HG03097 (cell line): ENCODE results near the gene DDAH1.

Experiments used
- ATAC-seq: cut with Tn5 transposase; IDR thresholded peaks from one replicate; pipeline ENCODE4 v1.9.1; 2021; ENCODE audit not compliant: unreplicated experiment, low FRiP score

DDAH1 gene

DNA sequence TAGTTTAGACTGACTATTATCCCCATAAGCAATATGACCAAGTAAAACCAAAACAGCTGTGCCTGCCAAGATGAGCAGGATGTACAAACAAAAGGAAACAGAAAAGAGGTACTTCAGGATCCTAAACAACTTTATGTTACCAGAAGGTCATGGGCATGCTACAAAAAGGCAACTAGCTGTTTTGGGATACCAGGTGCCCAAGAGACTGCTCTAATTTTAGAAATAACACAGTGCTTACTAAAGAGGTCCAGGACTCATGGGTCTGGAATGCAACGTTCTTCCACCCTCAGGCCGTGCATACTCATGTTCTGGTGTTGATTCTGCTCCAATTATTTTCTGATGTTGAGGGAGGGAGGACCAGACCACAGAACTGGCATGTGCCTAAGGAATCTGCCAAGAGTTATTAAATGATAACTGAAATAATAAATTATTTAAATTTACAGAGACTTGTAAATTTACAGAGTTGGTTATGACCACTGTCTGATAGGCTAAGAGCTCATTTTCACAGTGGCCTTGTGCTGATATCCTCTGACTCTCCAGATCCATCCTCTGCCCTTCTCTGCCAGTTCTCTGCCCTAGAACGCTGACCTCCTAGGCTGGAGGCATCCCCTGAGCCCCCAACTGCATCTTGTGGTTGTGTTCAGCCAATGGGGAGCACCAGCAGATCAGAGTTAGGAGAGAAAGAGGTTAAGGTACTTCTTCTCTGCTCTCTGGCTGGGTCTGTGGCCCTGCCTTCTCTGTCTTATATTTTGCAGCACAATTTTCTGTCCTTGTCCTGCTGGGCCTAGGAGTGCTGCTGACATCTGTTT, 150.9 kb downstream of the DDAH1 start:
- ATAC-seq, result no peak

DNA sequence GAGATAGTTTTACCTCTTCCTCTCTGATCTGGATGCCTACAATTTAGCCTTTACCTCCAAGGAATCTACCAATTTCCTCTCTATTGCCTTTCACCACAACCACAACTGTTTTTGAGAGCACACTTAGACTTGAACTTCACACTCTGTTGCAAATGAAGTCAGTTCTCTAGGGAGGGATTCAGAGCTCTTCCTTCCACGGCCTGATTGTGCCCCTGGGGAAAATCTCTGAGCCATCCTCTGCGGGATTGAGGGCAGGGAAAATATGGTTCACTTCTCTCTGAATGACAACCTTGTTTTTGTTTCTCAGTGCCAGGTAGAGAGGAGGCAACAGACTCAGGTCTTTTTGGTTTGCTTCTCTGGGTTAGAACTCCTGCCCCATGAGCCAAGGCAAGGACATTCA, 153.1 kb downstream of the DDAH1 start:
- ATAC-seq, result no peak

DNA sequence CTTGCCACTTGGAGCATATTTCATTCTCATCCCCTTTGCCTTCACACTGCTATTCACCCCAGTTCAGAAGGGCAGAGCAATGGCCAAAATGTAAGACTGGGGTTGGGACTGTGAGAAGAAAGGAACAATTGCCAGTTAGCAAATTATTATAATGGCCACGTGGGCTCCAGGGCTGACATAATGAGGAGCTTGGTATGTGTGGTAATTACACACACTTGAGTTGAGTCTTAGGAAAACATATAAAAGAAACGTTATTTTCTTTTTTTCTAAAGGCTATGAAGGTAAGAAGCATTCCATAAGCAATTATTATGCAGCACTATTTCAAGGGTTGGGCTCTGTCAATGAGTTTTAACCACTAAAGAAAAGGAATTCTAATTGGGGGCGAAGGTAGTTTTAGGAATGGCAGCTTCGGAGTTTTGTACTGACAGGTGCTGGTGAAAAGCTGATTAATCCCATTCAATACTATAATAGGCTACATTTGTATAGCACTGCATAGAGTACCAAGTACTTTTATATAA, 156.1 kb downstream of the DDAH1 start:
- no peak for ATAC-seq

DNA sequence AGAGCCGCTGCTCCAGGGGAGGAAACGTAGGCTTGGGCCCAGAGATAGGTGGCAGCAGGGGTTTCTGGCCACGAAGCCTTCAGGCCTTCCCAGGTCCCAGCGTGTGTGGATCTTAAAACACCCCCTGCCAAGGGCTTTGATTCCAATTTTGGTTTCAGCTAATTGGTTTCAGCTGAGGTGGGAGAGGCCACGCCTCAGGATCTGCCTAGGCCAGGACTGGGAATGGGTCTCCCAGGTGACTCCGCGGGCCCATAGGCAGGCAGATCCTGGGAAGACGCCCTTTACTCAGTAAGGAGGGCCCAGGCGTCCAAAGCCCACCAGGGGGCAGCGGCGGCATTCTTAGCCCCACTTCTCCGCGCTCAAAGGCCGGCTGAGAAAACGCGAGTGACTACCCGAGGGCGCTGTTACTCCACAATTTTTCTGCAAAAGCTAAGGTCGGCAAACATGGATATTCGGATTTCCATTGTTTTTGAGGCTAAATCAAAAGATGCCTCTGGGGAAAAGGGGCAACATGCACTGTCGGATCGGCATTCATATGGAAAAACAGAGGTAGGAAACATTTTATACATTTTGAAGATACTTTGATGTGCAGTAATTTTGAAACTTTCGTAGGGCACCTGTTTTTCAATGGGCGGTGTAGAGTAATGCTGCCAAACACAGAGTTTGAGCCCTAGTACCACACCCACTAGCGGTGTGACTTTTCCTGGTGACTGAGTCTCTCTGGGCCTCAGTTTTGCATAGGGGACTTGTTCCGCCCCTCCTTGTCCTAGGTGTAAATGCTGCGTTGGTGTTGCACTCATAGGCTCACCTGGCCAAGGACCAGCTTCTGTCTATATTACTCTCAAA, 156.7 kb downstream of the DDAH1 start:
- ATAC-seq, result peak; percentile 80

DNA sequence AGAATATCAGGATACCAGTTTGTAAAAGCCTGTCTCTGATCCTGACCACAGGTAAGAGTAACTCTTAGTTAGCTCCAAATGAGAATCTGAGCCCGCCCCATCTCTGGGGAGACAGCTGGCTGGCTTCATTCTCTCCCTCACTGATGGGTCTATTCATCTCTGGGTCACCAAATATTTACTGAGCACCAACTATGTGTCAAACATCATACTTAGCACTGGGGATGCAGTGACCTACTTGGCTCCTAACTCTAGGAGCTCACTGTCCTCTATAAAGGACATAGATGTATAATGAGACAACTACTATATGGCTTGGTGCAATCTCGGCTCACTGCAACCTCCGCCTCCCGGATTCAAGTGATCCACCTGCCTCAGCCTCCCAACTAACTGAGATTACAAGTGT, 158.7 kb downstream of the DDAH1 start:
- ATAC-seq, result no peak

DNA sequence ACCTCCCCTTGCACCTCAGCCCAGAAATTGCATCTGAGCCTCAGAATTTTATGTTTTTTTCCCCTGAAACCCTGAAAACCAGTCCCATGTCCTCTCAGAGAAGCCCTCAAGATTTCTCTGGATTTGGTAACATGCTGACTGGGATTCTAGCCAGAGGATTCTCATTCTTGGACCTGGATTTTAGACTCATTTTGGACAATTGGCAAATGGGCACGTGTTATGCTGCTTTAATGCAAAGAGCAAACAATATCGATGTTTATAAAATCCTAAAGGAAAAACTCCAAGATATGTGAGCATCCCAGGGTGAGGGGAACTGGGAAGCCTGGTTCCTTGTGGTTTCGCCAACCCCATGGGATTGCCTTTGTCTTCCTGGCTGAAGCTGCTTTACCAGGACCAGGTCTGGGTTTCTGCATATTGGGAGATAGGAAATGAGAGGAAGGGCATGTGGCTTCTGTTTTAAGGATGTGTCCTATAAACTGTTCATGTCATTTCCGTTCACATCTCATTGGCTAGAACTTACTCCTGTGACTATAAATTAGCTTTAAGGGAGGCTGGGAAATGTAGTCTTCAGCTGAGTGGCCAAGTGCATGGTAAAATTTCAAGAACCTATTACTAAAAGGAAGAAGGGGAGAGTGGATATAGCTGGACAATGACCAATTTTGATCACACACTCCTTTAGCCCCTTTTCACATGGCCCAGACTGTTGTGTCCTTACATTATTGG, 161.4 kb downstream of the DDAH1 start:
- no peak for ATAC-seq

DNA sequence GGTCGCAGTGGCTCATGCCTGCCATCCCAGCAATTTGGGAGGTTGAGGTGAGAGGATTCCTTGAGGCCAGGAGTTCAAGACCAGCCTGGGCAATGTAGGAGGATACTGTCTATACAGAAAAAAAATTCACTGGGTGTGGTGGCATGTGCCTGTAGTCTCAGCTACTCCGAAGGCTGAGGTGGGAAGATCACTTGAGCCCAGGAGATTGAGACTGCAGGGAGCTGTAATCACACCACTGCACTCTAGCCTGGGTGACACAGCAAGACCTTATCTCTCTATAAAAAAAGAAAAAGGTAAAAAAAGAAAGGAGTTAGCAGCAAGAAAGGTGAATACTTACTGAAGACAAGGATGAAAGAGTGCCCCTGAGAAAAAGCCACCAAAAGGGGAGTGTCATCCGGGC, 164.8 kb downstream of the DDAH1 start:
- no peak for ATAC-seq

DNA sequence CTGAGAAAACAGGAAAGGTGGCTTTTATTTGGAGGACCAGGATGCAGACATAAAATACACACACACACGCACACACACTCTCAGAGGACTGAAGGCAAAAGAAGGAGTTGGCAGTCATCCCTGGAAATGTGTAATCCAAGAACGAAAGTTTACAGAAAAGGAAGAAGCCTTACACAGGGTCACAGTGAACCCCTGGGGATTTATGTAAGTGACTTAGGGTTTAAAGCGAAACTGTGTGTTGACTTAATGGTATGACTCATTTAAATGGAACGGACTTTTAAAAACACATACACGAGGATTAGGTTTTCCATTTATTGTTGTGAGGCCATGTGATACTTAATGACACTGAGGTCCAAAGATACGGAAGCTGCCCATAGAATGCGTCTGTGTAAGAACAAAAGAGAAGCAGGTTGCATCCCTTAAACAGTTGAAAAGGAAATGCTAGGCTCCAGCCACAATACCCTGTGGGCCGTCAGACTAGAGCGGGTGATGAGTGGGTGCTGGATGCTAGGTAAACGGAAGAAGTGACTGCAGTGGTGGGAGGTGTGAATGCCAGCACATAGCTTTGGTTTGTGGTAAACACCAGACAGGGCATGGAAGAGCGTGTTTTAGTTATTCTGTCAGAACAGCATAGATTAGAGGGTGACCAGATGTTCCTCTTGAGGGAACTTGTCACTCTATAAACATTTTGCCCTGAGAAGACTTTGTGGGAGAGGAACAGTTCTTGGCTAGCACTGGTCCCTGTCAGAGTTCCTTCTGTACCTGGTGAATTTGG, 166.9 kb downstream of the DDAH1 start:
- peak; percentile 93 for ATAC-seq

DNA sequence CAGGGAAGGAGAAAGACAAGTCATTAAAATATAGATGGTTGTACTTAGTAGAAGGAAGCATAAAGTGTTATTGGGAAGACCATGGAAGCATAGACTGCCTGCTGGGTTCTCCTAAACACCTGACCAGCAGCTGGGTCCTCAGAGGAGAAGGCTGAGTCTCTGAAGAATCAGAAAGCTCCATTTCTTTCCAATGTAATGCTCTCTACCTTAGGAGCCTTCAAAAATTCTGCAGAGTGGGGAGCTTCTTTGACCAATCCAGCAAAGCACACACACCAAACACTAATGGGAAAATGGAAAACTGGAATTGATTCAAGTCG, 167.5 kb downstream of the DDAH1 start:
- no peak for ATAC-seq

DNA sequence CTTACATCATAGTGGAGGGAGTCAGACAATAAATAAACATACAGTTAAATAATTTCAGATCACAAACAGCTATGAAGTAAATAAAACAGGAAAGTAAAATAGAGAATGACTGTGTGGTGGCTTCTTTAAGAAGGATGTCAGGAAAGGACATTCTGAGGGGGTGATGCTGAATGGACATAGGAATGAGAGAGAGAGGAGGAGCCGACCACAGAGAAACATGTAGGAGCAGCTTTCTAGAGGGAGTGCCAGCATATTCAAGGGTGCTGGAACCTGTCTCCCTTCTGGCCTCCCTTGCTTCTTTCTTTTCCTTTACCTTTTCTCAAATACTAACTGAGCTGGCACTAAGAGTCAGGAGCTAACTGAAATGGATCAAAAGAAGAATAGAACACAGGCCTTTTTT, 168.0 kb downstream of the DDAH1 start:
- no peak for ATAC-seq

DNA sequence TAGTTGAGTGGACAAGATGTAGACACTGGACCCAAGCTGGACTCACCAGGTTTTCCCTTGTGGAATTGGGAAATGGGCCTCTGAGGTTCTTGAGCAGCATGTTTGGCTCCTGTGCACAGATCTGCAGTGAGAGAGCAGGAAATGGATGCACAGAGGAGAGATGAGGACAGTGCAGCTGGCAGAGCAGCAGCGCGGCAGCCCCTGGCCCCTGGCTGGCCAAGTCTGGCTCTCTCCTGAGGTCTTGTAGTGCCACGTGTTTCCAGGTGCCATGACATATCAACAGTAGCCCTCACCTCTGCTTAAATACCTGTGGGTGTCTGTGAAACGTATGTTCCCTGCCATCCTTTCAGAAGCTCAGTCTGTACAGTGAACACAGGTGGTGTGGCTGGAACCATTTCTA, 169.3 kb downstream of the DDAH1 start:
- no peak for ATAC-seq

DNA sequence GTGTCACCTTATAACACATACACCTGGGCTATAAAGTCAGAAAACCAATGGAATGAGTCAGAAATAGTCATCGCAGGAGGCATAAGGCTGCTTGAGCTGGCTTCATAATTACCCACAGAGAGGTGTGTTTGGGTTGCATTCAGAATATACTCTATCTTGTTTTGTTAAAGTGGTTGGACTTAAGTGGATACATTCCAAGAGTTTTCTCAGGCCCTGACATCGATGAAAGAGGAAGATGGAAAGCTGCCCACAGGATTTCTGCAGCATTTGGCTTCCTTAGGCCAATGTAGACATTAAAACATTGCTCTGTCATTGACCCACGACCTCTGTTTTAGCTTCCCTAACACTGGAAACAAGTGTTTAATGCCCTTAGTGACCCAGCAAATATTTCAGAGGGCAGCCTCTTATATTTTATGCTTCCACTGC, 169.9 kb downstream of the DDAH1 start:
- no peak for ATAC-seq

DNA sequence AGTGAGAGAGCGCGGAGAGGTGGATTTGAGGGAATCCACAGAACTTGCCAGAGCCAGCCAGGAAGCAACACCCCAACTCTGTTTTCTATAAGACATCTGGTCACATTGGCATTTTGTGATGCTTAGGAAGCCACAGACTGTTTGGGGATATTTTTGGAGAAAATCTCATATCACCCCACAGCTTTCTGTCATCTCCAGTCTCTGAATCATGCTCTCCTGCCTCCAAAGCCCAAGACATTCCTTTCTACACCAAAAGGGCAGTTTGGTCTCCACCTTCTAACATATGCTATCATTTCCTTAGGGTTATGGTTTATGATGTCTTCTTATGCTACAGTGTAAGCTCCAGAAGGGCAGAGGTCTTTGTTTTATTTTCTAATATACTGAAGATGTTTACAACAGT, 174.1 kb downstream of the DDAH1 start:
- ATAC-seq, result no peak

DNA sequence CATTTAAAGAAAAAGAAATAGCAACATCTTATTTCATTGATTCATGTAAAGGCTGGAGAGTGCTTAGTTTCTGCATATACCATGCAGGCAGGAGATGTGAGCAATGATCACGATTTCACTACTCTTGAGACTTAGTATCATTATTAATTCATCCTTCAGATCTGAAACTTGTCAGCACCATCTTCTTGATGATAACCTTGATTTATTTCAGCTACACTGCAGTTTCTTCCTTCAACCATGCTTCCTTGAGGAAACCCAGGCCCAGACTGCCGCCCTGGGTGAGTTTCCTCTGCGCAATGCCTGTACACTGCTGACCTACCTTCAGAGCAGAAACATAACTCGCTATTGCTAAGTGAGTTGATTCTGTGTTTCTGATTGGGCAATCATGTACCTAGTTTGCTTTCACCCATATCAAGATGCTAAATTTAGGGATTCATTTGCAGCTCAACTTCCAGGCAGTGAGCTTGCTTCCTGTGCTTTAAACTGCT, 175.1 kb downstream of the DDAH1 start:
- no peak for ATAC-seq

DNA sequence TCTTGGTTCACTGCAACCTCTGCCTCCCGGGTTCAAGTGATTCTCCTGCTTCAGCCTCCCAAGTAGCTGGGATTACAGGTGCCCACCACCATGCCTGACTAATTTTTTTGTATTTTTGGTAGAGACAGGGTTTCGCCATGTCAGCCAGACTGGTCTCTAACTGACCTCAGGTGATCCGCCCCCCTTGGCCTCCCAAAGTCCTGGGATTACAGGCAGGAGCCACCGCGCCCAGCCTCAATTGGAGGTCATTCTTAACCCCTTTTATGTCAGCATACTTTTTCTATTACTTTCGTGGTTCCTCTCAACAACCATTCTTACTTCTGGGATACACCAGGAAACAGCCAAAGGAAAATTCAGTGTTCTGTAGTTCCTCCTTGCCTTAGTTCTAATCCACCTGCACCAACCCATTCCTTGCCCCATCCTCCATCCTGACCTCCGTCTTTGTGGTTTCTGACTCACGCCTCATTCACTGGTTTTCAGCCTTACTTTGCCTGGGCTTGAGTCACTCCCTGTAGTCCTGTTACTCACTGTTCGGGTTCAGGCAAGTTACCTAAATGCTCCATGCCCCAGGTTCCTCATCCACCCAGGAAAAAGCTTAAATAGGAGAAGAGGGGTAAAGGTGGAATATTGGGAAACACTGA, 175.6 kb downstream of the DDAH1 start:
- ATAC-seq, result no peak

DNA sequence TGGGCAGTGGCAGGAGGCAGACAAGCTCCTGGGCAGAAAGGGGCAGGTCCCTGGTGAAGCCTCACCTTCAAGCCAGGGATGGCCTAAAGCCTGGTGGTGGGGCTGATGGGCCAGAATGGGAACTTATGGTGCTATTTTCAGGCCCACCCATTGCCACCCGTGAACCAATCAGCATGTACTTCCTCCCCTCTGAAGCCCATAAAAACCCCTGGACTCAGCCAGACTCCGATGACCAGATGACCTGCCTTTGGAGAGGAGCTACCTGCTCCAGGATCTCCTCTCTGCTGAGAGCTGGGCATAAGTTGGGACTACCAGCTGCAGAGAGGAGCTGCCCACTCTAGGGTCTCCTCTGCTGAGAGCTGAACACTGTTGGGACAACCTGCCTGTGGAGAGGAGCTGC, 180.8 kb downstream of the DDAH1 start:
- ATAC-seq, result no peak

DNA sequence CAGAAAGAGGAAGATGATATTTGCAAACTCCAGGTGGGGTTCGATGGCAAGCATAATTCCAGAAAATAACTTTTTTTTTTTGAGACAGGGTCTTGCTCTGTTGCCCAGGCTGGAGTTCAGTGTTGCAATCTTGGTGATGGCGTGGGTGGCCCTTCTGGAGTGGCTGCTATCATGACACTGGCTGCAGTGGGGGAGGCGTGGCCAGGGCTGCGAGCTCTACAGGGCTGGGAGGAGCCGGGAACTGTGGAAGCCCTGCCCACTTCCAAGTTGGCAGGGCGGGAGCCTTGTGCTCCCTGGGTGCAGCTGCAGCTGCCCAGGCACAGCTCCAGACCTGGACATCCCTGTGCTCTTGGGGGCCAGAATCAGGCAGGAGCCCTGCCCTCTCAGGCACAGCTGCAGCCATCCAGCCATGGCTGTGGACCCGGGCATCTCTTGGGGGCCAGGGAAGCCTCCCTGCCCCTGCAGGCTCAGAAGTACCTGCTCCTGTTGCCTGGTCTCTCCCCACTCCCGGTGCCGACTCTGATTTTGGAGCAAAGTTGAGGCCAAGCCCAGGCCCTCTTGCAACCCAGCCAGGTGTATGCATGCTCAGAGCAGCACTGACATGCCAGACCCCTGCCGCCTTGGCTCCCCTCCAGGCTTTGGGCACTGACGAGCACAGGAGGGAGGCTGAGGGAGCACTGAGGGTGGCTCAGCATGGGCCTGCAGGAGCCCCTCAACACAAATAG, 181.3 kb downstream of the DDAH1 start:
- no peak for ATAC-seq

DNA sequence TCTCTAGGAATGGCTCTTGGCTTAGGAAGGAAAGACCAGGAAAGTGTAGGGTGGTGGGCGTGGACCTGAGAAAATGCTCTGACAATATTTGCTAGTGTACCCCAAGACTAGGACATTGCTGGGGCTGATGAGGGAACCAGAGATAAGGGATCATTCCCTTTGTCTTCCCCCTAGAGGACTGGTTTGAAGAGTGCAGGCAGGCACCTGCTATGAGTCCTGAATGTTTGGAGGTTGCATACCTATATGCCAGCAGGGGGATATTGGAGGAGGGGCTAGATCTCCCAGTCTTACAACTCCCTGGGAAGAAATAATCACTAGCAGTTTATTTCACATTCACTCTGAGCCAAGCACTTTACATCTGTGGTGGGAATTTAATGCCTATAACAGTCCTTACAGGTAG, 182.5 kb downstream of the DDAH1 start:
- ATAC-seq, result no peak

DNA sequence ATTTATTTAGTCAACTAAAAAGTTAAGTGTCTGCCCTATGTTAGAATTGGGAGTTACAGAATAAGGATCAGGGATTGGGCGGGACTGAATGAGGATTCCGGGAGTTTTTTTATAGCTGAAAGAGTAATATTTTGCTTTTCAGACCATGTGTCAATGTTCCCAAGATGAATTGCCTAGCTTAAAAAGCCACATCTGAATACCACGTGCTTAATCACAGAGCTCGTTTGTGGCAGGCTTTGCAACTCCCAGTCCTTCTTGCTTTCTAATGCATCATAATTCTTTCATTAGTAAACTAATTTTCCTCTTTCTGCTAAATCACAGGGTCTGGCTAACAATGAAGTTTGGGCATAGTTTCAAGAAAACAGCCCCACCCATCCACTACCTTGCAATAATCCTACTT, 184.3 kb downstream of the DDAH1 start:
- ATAC-seq, result no peak
